HG02884 (cell line): ENCODE data around the gene TSHR.
"Not testable (repeated sequence)": the region's sequence is repeated elsewhere in the genome, so short reads cannot be mapped to it uniquely, and the experiment has no call there.

Source experiments
- ATAC-seq: cut with Tn5 transposase; IDR thresholded peaks from one replicate; pipeline ENCODE4 v1.9.1; 2021; ENCODE audit warnings: mild to moderate bottlenecking, moderate library complexity; ENCODE audit not compliant: unreplicated experiment

TSHR gene

GRCh38 chr14:80955416-80955941 lies at the start of gene TSHR:
TSS of gene TSHR (plus strand) at chr14:80955621. CDS start at chr14:80955681, 60 bp downstream.
- ATAC-seq: no peak

GRCh38 chr14:80906336-80906735 lies 49.1 kb upstream of the TSHR start:
- ATAC-seq: no peak

- ATAC-seq: no peak
These were observed 48.5 kb upstream of the TSHR start for GRCh38 chr14:80906946-80907345.

GRCh38 chr14:80912013-80912412 lies 43.4 kb upstream of the TSHR start:
- not testable (repeated sequence) for ATAC-seq

GRCh38 chr14:80919622-80920021 lies 35.8 kb upstream of the TSHR start:
- no peak for ATAC-seq

- ATAC-seq: no peak
These were observed 32.1 kb upstream of the TSHR start for GRCh38 chr14:80923368-80923767.

- no peak for ATAC-seq
These were observed 30.9 kb upstream of the TSHR start for GRCh38 chr14:80924365-80925103.

- no peak for ATAC-seq
These were observed 28.9 kb upstream of the TSHR start for GRCh38 chr14:80926397-80927082.

- ATAC-seq: no peak
These were observed 28.1 kb upstream of the TSHR start for GRCh38 chr14:80927083-80927989.

GRCh38 chr14:80930095-80930494 lies 25.3 kb upstream of the TSHR start:
- no peak for ATAC-seq

- ATAC-seq: peak; percentile 98
These were observed 24.5 kb upstream of the TSHR start for GRCh38 chr14:80930836-80931389.

- no peak for ATAC-seq
These were observed 22.1 kb upstream of the TSHR start for GRCh38 chr14:80933282-80933681.

- no peak for ATAC-seq
These were observed 21.7 kb upstream of the TSHR start for GRCh38 chr14:80933686-80934085.

- ATAC-seq: no peak
These were observed 15.3 kb upstream of the TSHR start for GRCh38 chr14:80940146-80940545.

- ATAC-seq: peak; percentile 97
These were observed 13.9 kb upstream of the TSHR start, which contains the start of gene CEP128 for GRCh38 chr14:80941241-80942185. TSS of gene CEP128 (minus strand) at chr14:80941738.

- peak; percentile 5 for ATAC-seq
These were observed 13.2 kb upstream of the TSHR start for GRCh38 chr14:80942191-80942600.

GRCh38 chr14:80944861-80945617 lies 10.4 kb upstream of the TSHR start:
- ATAC-seq: no peak

GRCh38 chr14:80946187-80946586 lies 9.2 kb upstream of the TSHR start:
- ATAC-seq: no peak

GRCh38 chr14:80946797-80947196 lies 8.6 kb upstream of the TSHR start:
- ATAC-seq: no peak
